PC-3 (cell line): ENCODE data around the gene WFS1. TPM values are rescaled to one million over a fixed set of nuclear protein-coding genes. Genes with fewer than 3 reads are reported as not detected.

Source experiments
- ATAC-seq: fragments of 200-7000 bp; cut with Tn5 transposase; 2 replicates; pipeline ENCODE4 v1.9.1; 2020; ENCODE audit warnings: mild to moderate bottlenecking, moderate library complexity
- BruUV-seq: library from RNA; stranded (reverse); fragments of 400-500 nt; replicated peaks from 2 replicates; lab custom pipeline; 2021; lab: Mats Ljungman, UMichigan
- CTCF ChIA-PET: fragments of 300-600 bp; sonication (Branson Sonifier 250); formaldehyde crosslinking; loops from one replicate; lab custom pipeline; 2022; ENCODE audit warnings: antibody characterized with exemption; lab: Charles Lee
- POLR2A ChIA-PET: fragments of 300-600 bp; sonication (Branson Sonifier 250); formaldehyde crosslinking; loops from one replicate; lab custom pipeline; 2022; ENCODE audit warnings: antibody characterized with exemption; ENCODE audit not compliant: unreplicated experiment; lab: Charles Lee
- DNase-seq: peaks from one replicate; pipeline ENCODE4 v3.0.0-alpha.2; 2015
- H2AFZ ChIP-seq: fragments of 300-600 bp; sonication (generic); 2 replicates; pipeline ENCODE4 v1.6.0; 2016; ENCODE audit warnings: antibody characterized with exemption, low read length
- H3F3A ChIP-seq: fragments of 300-600 bp; sonication (generic); one replicate; pipeline ENCODE4 v1.6.0; 2017; ENCODE audit warnings: antibody characterized with exemption, low read length, control low read depth, mild to moderate bottlenecking; ENCODE audit not compliant: unreplicated experiment
- H3K27ac ChIP-seq: fragments of 300-600 bp; sonication (generic); 2 replicates; pipeline ENCODE4 v1.5.1; 2016; ENCODE audit warnings: mild to moderate bottlenecking, low read length
- H3K27me3 ChIP-seq: fragments of 300-600 bp; sonication (generic); 2 replicates; pipeline ENCODE4 v1.6.1; 2016; ENCODE audit warnings: low read length, mixed read lengths
- H3K36me3 ChIP-seq: fragments of 300-600 bp; sonication (generic); 2 replicates; pipeline ENCODE4 v1.6.1; 2016; ENCODE audit warnings: low read depth, mixed run types, low read length, mixed read lengths
- H3K4me1 ChIP-seq: fragments of 300-600 bp; sonication (generic); 2 replicates; pipeline ENCODE4 v1.5.1; 2016; ENCODE audit warnings: low read length; ENCODE audit not compliant: insufficient read depth
- H3K4me2 ChIP-seq: fragments of 300-600 bp; sonication (generic); 2 replicates; pipeline ENCODE4 v1.6.0; 2016; ENCODE audit warnings: low read length
- H3K4me3 ChIP-seq: fragments of 300-600 bp; sonication (generic); 2 replicates; pipeline ENCODE4 v1.5.1; 2016; ENCODE audit warnings: mild to moderate bottlenecking, low read length, mixed read lengths
- H3K79me2 ChIP-seq: fragments of 300-600 bp; sonication (generic); 2 replicates; pipeline ENCODE4 v1.6.1; 2017; ENCODE audit warnings: low read length, mixed read lengths
- H3K9ac ChIP-seq: fragments of 300-600 bp; sonication (generic); 2 replicates; pipeline ENCODE4 v1.6.0; 2016; ENCODE audit warnings: mild to moderate bottlenecking, low read length
- H3K9me2 ChIP-seq: fragments of 300-600 bp; sonication (generic); replicated peaks from 2 replicates; pipeline ENCODE4 v1.6.1; 2016; ENCODE audit warnings: mixed run types, low read length, mixed read lengths
- H3K9me3 ChIP-seq: fragments of 300-600 bp; sonication (generic); 2 replicates; pipeline ENCODE4 v1.6.1; 2016; ENCODE audit warnings: low read length, mixed read lengths
- H4K20me1 ChIP-seq: fragments of 300-600 bp; sonication (generic); 2 replicates; pipeline ENCODE4 v1.6.1; 2016; ENCODE audit warnings: low read length, mixed read lengths
- EZH2 ChIP-seq: fragments of 300-600 bp; sonication (generic); IDR thresholded peaks from one replicate; pipeline ENCODE4 v1.6.1; 2017; ENCODE audit warnings: antibody characterized with exemption, mild to moderate bottlenecking, low read length; ENCODE audit not compliant: unreplicated experiment
- EZH2phosphoT487 ChIP-seq: fragments of 300-600 bp; sonication (generic); IDR thresholded peaks from 2 replicates; pipeline ENCODE4 v1.6.1; 2018; ENCODE audit warnings: mild to moderate bottlenecking, antibody characterized with exemption, low read length, borderline replicate concordance
- intact Hi-C: fragments of 100-400 bp; cut with micrococcal nuclease; formaldehyde crosslinking; loops from 2 replicates; pipeline ENCODE4 v1.9.0; 2023
- total RNA-seq: library from RNA; depleted of rRNA; stranded (reverse); fragments of >200 nt; gene quantifications from 2 replicates; pipeline ENCODE4 v1.2.3, GENCODE V29; 2014
- TF ChIP-seq, protein P1 (sequence below): fragments of 300-600 bp; sonication (generic); conservative IDR thresholded peaks from 2 replicates; pipeline ENCODE4 v1.5.1; 2017; ENCODE audit warnings: antibody characterized with exemption, low read depth, mild to moderate bottlenecking, low read length

Gene WFS1
- total RNA-seq, 1 experiment from 2014 or later = 35.7 TPM

DNA sequence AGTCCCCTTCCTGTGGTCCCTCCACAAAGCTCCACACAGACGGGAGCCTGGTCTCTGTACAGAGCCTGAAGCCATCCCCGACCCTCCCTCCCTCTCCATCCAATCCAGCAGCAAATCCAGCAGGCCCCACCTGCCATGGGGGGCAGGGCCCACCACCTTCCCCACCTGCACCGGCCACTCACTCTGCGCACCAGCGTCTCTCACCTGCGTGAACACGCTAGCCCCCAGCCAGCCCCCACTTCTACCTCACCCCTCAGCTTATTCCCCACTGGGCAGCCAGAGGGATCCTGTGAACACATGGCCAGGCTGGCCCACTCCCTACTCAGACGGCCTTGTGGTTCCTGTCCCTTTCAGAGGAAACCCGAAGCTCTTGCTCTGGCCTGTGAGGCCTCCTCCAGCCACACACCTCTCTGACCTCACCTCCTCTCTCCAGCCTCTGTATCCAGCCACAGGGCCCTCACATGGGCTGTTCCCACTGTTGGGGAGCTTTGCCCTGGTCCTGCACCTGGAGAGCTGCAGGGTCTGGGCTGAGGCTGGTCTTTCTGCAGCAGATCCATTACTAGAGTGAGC is 70.9 kb downstream of the WFS1 start:
- intact Hi-C loops = loop anchor here (5.0 kb wide), 1 partner anchor 207 kb away; no protein-coding TSS in a partner anchor
- H4K20me1 ChIP-seq = no peaks in the 10 kb centered on the region
- no peaks in the 10 kb centered on the region for H3K9me3 ChIP-seq
- no peak overlapping the region for H3K4me3 ChIP-seq
- DNase-seq (no peak), ATAC-seq (no peak)
- no peak overlapping the region for H3K4me2 ChIP-seq
- ChIA-PET POLR2A (no interaction called here), CTCF (no interaction called here)
- no peak overlapping the region for H3K27ac ChIP-seq
- H3K27me3 ChIP-seq = no peaks in the 10 kb centered on the region
- no peaks in the 10 kb centered on the region for H3K36me3 ChIP-seq
- H3F3A ChIP-seq = no peaks in the 10 kb centered on the region
- peaks cover 24% of the 10 kb centered on the region for H3K4me1 ChIP-seq
- no peaks in the 10 kb centered on the region for H3K79me2 ChIP-seq
- no peaks in the 10 kb centered on the region for H3K9me2 ChIP-seq
- no peak overlapping the region for H3K9ac ChIP-seq
- no peak overlapping the region for H2AFZ ChIP-seq
- BruUV-seq = no TSS peak
- TF ChIP-seq EZH2phosphoT487 = no peak
- TF ChIP-seq, protein P1, sequence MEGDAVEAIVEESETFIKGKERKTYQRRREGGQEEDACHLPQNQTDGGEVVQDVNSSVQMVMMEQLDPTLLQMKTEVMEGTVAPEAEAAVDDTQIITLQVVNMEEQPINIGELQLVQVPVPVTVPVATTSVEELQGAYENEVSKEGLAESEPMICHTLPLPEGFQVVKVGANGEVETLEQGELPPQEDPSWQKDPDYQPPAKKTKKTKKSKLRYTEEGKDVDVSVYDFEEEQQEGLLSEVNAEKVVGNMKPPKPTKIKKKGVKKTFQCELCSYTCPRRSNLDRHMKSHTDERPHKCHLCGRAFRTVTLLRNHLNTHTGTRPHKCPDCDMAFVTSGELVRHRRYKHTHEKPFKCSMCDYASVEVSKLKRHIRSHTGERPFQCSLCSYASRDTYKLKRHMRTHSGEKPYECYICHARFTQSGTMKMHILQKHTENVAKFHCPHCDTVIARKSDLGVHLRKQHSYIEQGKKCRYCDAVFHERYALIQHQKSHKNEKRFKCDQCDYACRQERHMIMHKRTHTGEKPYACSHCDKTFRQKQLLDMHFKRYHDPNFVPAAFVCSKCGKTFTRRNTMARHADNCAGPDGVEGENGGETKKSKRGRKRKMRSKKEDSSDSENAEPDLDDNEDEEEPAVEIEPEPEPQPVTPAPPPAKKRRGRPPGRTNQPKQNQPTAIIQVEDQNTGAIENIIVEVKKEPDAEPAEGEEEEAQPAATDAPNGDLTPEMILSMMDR = no peak
- TF ChIP-seq EZH2 = no peak

DNA sequence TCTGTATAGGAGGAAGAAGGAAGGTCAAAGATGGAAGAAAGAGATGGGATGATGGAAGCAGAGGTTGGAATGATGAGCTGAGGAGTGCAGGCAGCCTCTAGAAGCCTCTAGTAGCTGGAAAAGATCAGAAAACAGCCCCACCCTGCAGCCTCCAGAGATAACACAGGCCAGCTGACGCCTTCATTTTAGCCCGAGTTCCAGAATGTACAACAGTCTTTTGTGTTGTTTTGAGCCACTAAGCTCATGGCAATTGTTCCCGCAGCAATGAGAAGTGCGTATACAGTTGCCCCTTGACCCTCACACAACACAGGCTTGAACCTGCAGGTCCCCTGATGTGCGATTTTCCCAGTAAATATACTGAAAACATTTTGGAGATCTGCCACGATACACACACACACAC is 72.0 kb downstream of the WFS1 start:
- CTCF ChIA-PET = no interaction called here
- intact Hi-C loops = loop anchor here (5.0 kb wide), 1 partner anchor 206 kb away; no protein-coding TSS in a partner anchor

More for the DNA sequence above, 72.0 kb downstream of the WFS1 start:
- Histone ChIP-seq H3K9me3 (no peaks in the 10 kb centered on the region), H3K27me3 (no peaks in the 10 kb centered on the region), H3K79me2 (no peaks in the 10 kb centered on the region), H4K20me1 (no peaks in the 10 kb centered on the region), H3K9ac (no peak overlapping the region), H3K4me2 (no peak overlapping the region), H3F3A (no peaks in the 10 kb centered on the region), H3K36me3 (no peaks in the 10 kb centered on the region), H3K4me1 (peaks cover 24% of the 10 kb centered on the region), H3K4me3 (no peak overlapping the region), H3K9me2 (no peaks in the 10 kb centered on the region), H3K27ac (no peak overlapping the region), H2AFZ (no peak overlapping the region)
- TF ChIP-seq EZH2 (no peak), EZH2phosphoT487 (no peak)
- TF ChIP-seq, protein P1 = no peak
- BruUV-seq = no TSS peak
- no peak for ATAC-seq
- POLR2A ChIA-PET = no interaction called here
- DNase-seq = no peak
